GM19463 (cell line): ENCODE results near the gene LIPG.
"Not testable (repeated sequence)": the region's sequence is repeated elsewhere in the genome, so short reads cannot be mapped to it uniquely, and the experiment has no call there.

Experiments
- ATAC-seq: cut with Tn5 transposase; IDR thresholded peaks from one replicate; pipeline ENCODE4 v1.9.1; 2021; ENCODE audit warnings: mild to moderate bottlenecking, moderate library complexity; ENCODE audit not compliant: unreplicated experiment

Gene LIPG

GRCh38 chr18:49570836-49571235 lies 9.0 kb downstream of the LIPG start:
- no peak for ATAC-seq

DNA sequence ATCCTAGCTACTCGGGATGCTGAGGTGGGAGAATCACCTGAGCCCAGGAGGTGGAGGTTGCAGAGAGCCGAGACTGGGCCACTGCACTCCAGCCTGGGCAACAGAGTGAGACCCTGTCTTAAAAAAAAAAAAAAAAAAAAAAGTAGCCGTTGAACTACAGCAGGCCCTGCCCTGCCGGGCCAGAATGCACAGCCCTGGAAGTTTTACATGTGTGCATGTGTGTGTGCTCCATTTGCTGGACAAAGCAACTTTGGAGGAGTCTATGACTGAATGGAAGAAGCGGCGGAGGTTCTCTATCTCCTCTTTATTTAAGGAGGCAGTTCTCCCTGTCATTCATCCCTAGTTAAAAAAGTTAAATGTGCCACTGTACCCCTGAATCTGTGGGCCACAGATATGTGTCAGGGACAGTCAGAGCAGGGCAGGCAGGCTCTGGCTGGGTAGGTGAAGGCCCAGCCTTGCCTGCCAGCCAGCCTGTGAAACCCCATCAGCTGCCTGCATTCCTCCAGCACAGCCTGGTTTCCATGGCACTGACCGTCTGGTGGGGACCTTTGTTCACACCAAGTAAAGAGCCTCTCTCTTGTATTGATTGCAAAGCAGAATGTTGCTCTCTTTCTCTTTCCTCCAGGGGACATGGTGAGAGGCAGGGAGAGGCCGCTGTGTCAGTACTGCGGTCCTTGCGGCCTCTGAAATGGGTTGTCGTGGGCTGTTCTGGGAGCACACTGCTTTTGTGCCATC lies 10.9 kb downstream of the LIPG start:
- ATAC-seq: no peak

DNA sequence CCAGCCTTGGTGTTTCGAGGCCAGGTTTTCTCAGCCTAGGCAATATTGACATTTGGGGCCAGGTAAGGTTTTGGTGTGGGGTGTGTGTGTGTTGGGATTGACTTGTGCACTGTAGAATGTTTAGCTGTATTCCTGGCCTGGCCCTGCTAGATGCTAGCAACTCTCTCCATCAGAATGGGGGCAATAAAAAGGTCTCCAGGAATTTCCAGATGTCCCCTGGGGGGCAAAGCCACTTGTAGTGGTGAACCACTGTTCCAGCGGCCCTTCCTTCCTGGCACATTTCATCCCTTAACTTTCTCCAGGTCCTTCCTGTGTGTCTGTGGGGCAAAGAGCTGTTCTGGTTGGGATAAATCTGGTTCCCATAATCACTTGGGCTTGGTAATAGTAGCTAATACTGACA lies 12.0 kb downstream of the LIPG start:
- no peak for ATAC-seq

GRCh38 chr18:49579041-49579440 lies 17.2 kb downstream of the LIPG start:
- ATAC-seq: not testable (repeated sequence)

GRCh38 chr18:49579583-49579982 lies 17.7 kb downstream of the LIPG start:
- not testable (repeated sequence) for ATAC-seq

- ATAC-seq: no peak
These were observed 18.4 kb downstream of the LIPG start for GRCh38 chr18:49580279-49580678.

GRCh38 chr18:49581371-49581770 lies 19.5 kb downstream of the LIPG start:
- no peak for ATAC-seq

DNA sequence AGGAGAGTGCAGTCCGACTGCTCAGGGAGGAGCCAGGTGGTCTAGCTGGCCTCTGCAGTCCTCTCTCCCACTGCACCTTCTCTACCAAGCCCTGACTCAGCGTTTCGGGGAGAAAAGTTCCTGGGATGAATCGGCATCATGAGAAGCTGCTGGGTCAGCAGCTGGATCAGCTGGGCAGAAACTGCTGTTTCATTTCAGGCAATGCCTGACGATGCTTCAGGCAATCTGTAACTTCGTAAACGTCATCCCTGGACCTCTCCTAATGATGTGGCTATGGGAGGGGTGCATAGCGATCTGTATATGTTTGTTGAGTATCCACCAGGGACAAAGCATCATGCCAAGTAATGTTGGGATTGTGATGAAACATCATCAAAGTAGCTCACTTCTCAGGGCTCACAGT lies 20.7 kb downstream of the LIPG start:
- no peak for ATAC-seq

DNA sequence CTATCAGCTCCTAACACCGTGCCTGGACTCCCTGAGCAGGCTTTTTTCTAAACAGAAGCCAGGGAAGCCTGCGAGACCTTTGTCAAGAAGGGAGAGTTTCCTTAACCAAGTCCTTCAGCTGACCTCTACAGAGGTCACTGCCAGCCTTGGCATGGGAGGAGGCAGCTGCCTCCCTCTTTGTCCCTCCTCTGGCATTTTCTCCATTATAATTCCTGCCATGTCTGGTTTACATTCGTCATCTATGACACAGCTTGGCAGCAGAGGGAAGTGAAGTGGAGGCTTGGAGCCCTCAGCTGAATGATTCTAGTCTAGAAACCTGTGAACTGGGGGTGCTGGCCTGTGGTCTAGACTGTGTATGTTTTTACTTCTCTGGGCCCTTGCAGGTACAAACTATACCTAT lies 22.5 kb downstream of the LIPG start:
- ATAC-seq: no peak

DNA sequence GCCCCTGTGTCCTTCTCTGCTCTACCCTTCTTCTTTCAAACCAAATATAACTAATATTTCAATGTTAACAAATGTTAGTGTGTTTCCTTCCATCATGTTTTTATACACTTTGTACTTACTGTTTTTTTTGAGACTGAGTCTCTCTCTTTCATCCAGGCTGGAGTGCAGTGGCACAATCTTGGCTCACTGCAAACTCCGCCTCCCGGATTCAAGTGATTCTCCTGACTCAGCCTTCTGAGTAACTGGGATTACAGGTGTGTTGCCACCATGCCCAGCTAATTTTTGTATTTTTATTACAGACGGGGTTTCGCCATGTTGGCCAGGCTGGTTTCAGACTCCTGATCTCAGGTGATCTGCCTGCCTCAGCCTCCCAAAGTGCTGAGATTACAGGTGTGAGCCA lies 23.1 kb downstream of the LIPG start:
- ATAC-seq: not testable (repeated sequence)

- ATAC-seq: no peak
These were observed 24.2 kb downstream of the LIPG start for GRCh38 chr18:49585781-49586663.

- no peak for ATAC-seq
These were observed 26.3 kb downstream of the LIPG start for GRCh38 chr18:49588171-49588570.

DNA sequence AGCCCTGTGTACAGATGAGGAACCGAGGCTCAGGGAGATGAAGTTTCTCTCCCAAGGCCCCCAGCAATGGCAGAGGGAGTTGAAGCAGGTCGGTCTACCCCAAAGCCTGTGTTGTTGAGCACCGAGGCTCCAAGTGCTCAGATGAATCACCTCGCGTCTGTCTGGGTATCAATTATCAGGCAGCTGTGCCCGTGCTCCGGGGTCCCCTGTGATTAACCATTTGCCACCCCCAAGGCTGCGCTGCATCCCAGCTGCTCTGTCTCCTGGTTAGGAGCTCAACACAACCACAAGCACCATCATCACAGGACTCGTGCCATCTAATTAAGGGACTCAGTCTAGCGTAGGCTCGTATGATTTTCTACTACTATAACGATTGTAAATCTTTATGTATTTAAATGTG lies 27.1 kb downstream of the LIPG start:
- ATAC-seq: no peak

DNA sequence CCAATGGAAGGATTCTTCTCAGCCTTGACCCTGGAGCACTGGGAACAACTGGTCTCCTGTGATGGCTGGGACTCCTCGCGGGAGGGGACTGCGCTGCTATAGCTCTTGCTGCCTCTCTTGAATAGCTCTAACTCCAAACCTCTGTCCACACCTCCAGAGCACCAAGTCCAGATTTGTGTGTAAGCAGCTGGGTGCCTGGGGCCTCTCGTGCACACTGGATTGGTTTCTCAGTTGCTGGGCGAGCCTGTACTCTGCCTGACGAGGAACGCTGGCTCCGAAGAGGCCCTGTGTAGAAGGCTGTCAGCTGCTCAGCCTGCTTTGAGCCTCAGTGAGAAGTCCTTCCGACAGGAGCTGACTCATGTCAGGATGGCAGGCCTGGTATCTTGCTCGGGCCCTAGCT lies 28.8 kb downstream of the LIPG start:
- ATAC-seq: no peak

DNA sequence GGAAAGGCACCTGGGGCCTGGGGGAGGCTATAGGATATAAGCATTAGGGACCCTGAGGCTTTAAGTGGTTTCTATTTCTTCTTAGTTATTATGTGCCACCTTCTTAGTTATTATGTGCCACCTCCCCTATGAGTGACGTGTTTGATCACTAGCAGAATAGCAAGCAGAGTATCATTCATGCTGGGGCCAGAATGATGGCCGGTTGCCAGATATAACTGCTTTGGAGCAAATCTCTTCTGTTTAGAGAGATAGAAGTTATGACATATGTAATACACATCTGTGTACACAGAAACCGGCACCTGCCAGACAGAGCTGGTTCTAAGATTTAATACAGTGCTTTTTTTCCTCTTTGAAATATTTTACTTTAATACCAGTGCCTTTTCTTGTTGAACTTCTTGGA lies 29.4 kb downstream of the LIPG start:
- no peak for ATAC-seq

- ATAC-seq: no peak
These were observed 29.9 kb downstream of the LIPG start for GRCh38 chr18:49591775-49592174.

GRCh38 chr18:49596687-49597086 lies 34.8 kb downstream of the LIPG start:
- ATAC-seq: no peak

GRCh38 chr18:49597157-49597931 lies 35.5 kb downstream of the LIPG start:
- ATAC-seq: no peak

GRCh38 chr18:49601211-49601610 lies 39.4 kb downstream of the LIPG start:
- no peak for ATAC-seq

- no peak for ATAC-seq
These were observed 46.8 kb downstream of the LIPG start for GRCh38 chr18:49608366-49609255.
